ENCODE data around the gene USP31. TPM values are rescaled to one million over a fixed set of nuclear protein-coding genes. Genes with fewer than 3 reads are reported as not detected.

Gene USP31
- total and polyA plus RNA-seq, 2 of the 8 experiments (the other 6 are each of a cell fraction or from before 2014, with no cell fraction given): 6.7 to 19.0 TPM

GRCh38 chr16:23045025-23045424 is 104.2 kb downstream of the USP31 start:
- no peaks in the 10 kb centered on the region for H3K23me2 ChIP-seq (ENCODE audit: low read depth, low read length)
- H3K36me3 ChIP-seq (ENCODE audit: control insufficient read depth in 2 of 4, insufficient read depth in 4 of 4, low read length in 3 of 4): no peaks in the 10 kb centered on the region
- CTCF ChIA-PET (ENCODE audit: partially characterized antibody): no interaction called here
- H3K4ac ChIP-seq (replicated peaks; ENCODE audit: insufficient read length, low read depth, low read length): no peak overlapping the region
- H3K9me3 ChIP-seq (ENCODE audit: insufficient read depth in 2 of 2, low read depth in 1 of 2, low read length in 1 of 2): no peaks in the 10 kb centered on the region
- no peak overlapping the region for H3K14ac ChIP-seq (ENCODE audit: insufficient read length)
- H3K18ac ChIP-seq (ENCODE audit: extremely low read depth, low read length): no peak overlapping the region
- 74% methylated on average over 1 of the region's 1 CpG; no CpG with 5 or more reads in 1 of the 2 experiments for WGBS, 2 experiments (ENCODE audit: extremely low coverage in 1 of 2, insufficient coverage in 1 of 2, insufficient read length in 1 of 2, insufficient replicate concordance in 2 of 2, low coverage in 1 of 2, low lambda C conversion rate in 2 of 2, missing lambda C conversion rate in 1 of 2)
- FAIRE-seq: no peak
- H2BK12ac ChIP-seq (ENCODE audit: low read depth, low read length): no peak overlapping the region
- H4K8ac ChIP-seq (ENCODE audit: extremely low read depth, insufficient read depth, low read length): no peak overlapping the region
- no peaks in the 10 kb centered on the region for H3K4me1 ChIP-seq (replicated peaks in 1 of 4; ENCODE audit: control insufficient read depth in 3 of 4, insufficient read depth in 4 of 4, low read length in 3 of 4)
- no peaks in the 10 kb centered on the region for H4K20me1 ChIP-seq (replicated peaks in 1 of 2; ENCODE audit: control insufficient read depth in 1 of 2, insufficient read depth in 2 of 2, low read length in 2 of 2)
- no peak overlapping the region for H3K4me3 ChIP-seq (ENCODE audit: extremely low read depth in 1 of 4, insufficient read depth in 2 of 4, low read depth in 3 of 4, low read length in 4 of 4)
- no peak overlapping the region for H2AFZ ChIP-seq (ENCODE audit: low read length)
- no peak overlapping the region for H2AK5ac ChIP-seq (ENCODE audit: low read depth, low read length)
- no peak overlapping the region for H2BK5ac ChIP-seq (ENCODE audit: low read depth, low read length)
- H3K56ac ChIP-seq (replicated peaks; ENCODE audit: insufficient read length, low read depth, low read length): no peak overlapping the region
- H4K91ac ChIP-seq (replicated peaks; ENCODE audit: insufficient read length, low read length): no peak overlapping the region
- H2BK20ac ChIP-seq (ENCODE audit: low read length): no peak overlapping the region
- no peaks in the 10 kb centered on the region for H3K79me1 ChIP-seq (ENCODE audit: low read depth, low read length)
- H2BK15ac ChIP-seq (ENCODE audit: low read length): no peak overlapping the region
- POLR2A ChIA-PET (ENCODE audit: partially characterized antibody): no interaction called here
- no peak for DNase-seq (ENCODE audit: low read depth in 1 of 2, low spot score in 2 of 2)
- H3K79me2 ChIP-seq (ENCODE audit: control insufficient read depth in 1 of 2, insufficient read depth in 2 of 2, low read length in 2 of 2): no peaks in the 10 kb centered on the region
- H2BK120ac ChIP-seq (replicated peaks; ENCODE audit: low read depth, low read length): no peak overlapping the region
- H3K23ac ChIP-seq (ENCODE audit: insufficient read length): no peak overlapping the region
- no peaks in the 10 kb centered on the region for H3K27me3 ChIP-seq (replicated peaks in 1 of 4; ENCODE audit: control insufficient read depth in 3 of 4, extremely low read depth in 1 of 4, insufficient read depth in 3 of 4, low read length in 3 of 4)
- no peak overlapping the region for H3K9ac ChIP-seq (replicated peaks in 1 of 4; ENCODE audit: extremely low read depth in 1 of 4, low read depth in 3 of 4, low read length in 3 of 4)
- no peak overlapping the region for H4K5ac ChIP-seq (ENCODE audit: insufficient read length, low read depth, low read length)
- H3K27ac ChIP-seq (ENCODE audit: low read depth, low read length): no peak overlapping the region
- no peak overlapping the region for H3K4me2 ChIP-seq (ENCODE audit: insufficient read depth in 1 of 2, low read depth in 2 of 2, low read length in 2 of 2)
- TF ChIP-seq ATF3 (IDR thresholded peaks at IDR 0.05; ENCODE audit: insufficient read depth, low read depth, low read length) (no peak), GABPA (IDR thresholded peaks at IDR 0.05; ENCODE audit: borderline replicate concordance, insufficient read depth, low read length) (no peak)
